ENCODE results near the gene PPP1R12C.

DNA sequence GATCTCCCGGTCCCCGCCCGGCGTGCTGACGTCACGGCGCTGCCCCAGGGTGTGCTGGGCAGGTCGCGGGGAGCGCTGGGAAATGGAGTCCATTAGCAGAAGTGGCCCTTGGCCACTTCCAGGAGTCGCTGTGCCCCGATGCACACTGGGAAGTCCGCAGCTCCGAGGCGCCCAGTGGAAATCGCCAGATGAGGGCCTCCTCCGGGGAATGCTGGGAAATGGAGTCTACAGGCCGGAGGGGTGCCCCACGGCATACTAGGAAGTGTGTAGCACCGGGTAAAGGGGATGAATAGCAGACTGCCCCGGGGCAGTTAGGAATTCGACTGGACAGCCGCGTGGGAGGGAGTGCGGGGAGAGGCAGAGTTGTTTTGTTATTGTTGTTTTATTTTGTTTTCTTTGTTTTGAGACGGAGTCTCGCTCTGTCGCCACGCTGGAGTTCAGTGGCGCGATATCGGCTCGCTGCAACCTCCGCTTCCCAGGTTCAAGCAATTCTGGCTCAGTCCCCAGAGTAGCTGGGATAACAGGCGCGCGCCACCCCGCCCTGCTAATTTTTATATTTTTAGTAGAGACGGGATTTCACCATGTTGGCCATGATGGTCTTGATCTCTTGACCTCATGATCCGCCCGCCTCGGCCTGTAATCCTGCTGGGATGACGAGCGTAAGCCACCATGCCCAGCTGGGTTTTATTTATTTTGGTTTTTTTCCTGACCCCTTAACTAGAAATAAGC, 390 bp upstream of the PPP1R12C start:
- TF ChIP-seq CTCF (IDR thresholded peaks at IDR 0.05) (peak in 2 of 6 experiments; percentile 4 to 23), POLR2A (IDR thresholded peaks at IDR 0.05) (peak in 1 of 2 donors; percentile 57)
